GM23338 (cell line): ENCODE measurements around the gene DENND2A. TPM values are rescaled to one million over a fixed set of nuclear protein-coding genes. Genes with fewer than 3 reads are reported as not detected.

ENCODE experiments used
- ATAC-seq: fragments of 200-7000 bp; cut with Tn5 transposase; 3 replicates; pipeline ENCODE4 v1.9.1; 2020
- DNase-seq: peaks from one replicate; pipeline ENCODE4 v3.0.0-alpha.2; 2015; ENCODE audit warnings: low spot score
- H2AFZ ChIP-seq: fragments of 200-600 bp; sonication (generic); 2 replicates; pipeline ENCODE4 v1.8.0; 2016; ENCODE audit warnings: antibody characterized with exemption, mild to moderate bottlenecking, moderate library complexity
- H3F3A ChIP-seq: fragments of 200-600 bp; sonication (generic); replicated peaks from 2 replicates; pipeline ENCODE4 v1.8.0; 2017; ENCODE audit warnings: antibody characterized with exemption, mixed run types, low read depth
- H3K27ac ChIP-seq: fragments of 200-600 bp; sonication (generic); 2 replicates; pipeline ENCODE4 v1.6.1; 2016; ENCODE audit warnings: low read depth
- H3K27me3 ChIP-seq: fragments of 200-600 bp; sonication (generic); 2 replicates; pipeline ENCODE4 v1.8.0; 2016; ENCODE audit warnings: mild to moderate bottlenecking, mixed run types, moderate library complexity; ENCODE audit not compliant: insufficient read depth
- H3K36me3 ChIP-seq: fragments of 200-600 bp; sonication (generic); 2 replicates; pipeline ENCODE4 v1.8.0; 2016; ENCODE audit warnings: mild to moderate bottlenecking; ENCODE audit not compliant: insufficient read depth
- H3K4me1 ChIP-seq: fragments of 200-600 bp; sonication (generic); 2 replicates; pipeline ENCODE4 v1.8.0; 2016; ENCODE audit warnings: mild to moderate bottlenecking, moderate library complexity; ENCODE audit not compliant: insufficient read depth
- H3K4me2 ChIP-seq: fragments of 200-600 bp; sonication (generic); 2 replicates; pipeline ENCODE4 v1.7.1; 2017; ENCODE audit warnings: mixed run types
- H3K4me3 ChIP-seq: fragments of 200-600 bp; sonication (generic); 2 replicates; pipeline ENCODE4 v1.6.1; 2016; ENCODE audit warnings: mixed run types
- H3K79me2 ChIP-seq: fragments of 200-600 bp; sonication (generic); replicated peaks from 2 replicates; pipeline ENCODE4 v1.8.0; 2017; ENCODE audit warnings: mild to moderate bottlenecking; ENCODE audit not compliant: insufficient read depth
- H3K9me2 ChIP-seq: fragments of 200-600 bp; sonication (generic); 2 replicates; pipeline ENCODE4 v1.8.0; 2017; ENCODE audit not compliant: insufficient read depth
- H4K20me1 ChIP-seq: fragments of 200-600 bp; sonication (generic); replicated peaks from 2 replicates; pipeline ENCODE4 v1.8.0; 2017; ENCODE audit warnings: mild to moderate bottlenecking; ENCODE audit not compliant: insufficient read depth
- H3K27ac Mint-ChIP-seq: 2 replicates; pipeline ENCODE4 v1.8.0; 2020; ENCODE audit warnings: inconsistent platforms, mild to moderate bottlenecking, moderate library complexity, mixed read lengths
- H3K27me3 Mint-ChIP-seq: 3 replicates; pipeline ENCODE4 v1.8.0; 2022; ENCODE audit warnings: low read depth, mild to moderate bottlenecking, moderate library complexity, mixed read lengths, inconsistent platforms; ENCODE audit not compliant: insufficient read depth, poor library complexity
- H3K36me3 Mint-ChIP-seq: 3 replicates; pipeline ENCODE4 v1.8.0; 2021; ENCODE audit warnings: low read depth, mild to moderate bottlenecking, inconsistent platforms, moderate library complexity, mixed read lengths
- H3K4me1 Mint-ChIP-seq: 3 replicates; pipeline ENCODE4 v1.8.0; 2020; ENCODE audit warnings: mild to moderate bottlenecking, inconsistent platforms, mixed read lengths
- H3K4me3 Mint-ChIP-seq: 3 replicates; pipeline ENCODE4 v1.8.0; 2021; ENCODE audit warnings: moderate library complexity, mild to moderate bottlenecking, inconsistent platforms, mixed read lengths
- H3K9me3 Mint-ChIP-seq: 3 replicates; pipeline ENCODE4 v1.8.0; 2020; ENCODE audit warnings: moderate library complexity, mild to moderate bottlenecking, inconsistent platforms, mixed read lengths
- CREB1 ChIP-seq: fragments of 250-450 bp; sonication (Bioruptor Pico); IDR thresholded peaks from 2 replicates; pipeline ENCODE4 v1.5.0; 2020; ENCODE audit warnings: low read depth, mild to moderate bottlenecking, moderate library complexity
- EZH2 ChIP-seq: fragments of 200-600 bp; sonication (generic); IDR thresholded peaks from one replicate; pipeline ENCODE4 v1.8.0; 2017; ENCODE audit warnings: antibody characterized with exemption, mild to moderate bottlenecking, low read depth; ENCODE audit not compliant: unreplicated experiment
- EZH2phosphoT487 ChIP-seq: fragments of 200-600 bp; sonication (generic); IDR thresholded peaks from one replicate; pipeline ENCODE4 v1.8.1; 2018; ENCODE audit warnings: antibody characterized with exemption; ENCODE audit not compliant: unreplicated experiment
- JUNB ChIP-seq: IDR thresholded peaks from one replicate; pipeline ENCODE4 v1.6.1; 2016; ENCODE audit warnings: antibody characterized with exemption; ENCODE audit not compliant: unreplicated experiment
- NANOG ChIP-seq: IDR thresholded peaks from 2 replicates; pipeline ENCODE4 v1.6.1; 2016; ENCODE audit warnings: antibody characterized with exemption, borderline replicate concordance
- POLR2AphosphoS5 ChIP-seq: IDR thresholded peaks from 2 replicates; pipeline ENCODE4 v1.6.1; 2016; ENCODE audit warnings: antibody characterized with exemption, low read depth
- REST ChIP-seq: IDR thresholded peaks from one replicate; pipeline ENCODE4 v1.6.1; 2018; ENCODE audit warnings: antibody characterized with exemption; ENCODE audit not compliant: unreplicated experiment
- STAT1 ChIP-seq: IDR thresholded peaks from one replicate; pipeline ENCODE4 v1.6.1; 2016; ENCODE audit warnings: antibody characterized with exemption; ENCODE audit not compliant: unreplicated experiment
- ZNF114 ChIP-seq: fragments of 250-450 bp; sonication (Bioruptor Pico); IDR thresholded peaks from 2 replicates; pipeline ENCODE4 v1.5.0; 2020; ENCODE audit warnings: mild to moderate bottlenecking, moderate library complexity
- ZNF331 ChIP-seq: fragments of 250-450 bp; sonication (Bioruptor Pico); IDR thresholded peaks from 2 replicates; pipeline ENCODE4 v1.5.0; 2020; ENCODE audit warnings: low read depth, mild to moderate bottlenecking, moderate library complexity
- polyA plus RNA-seq: library from polyadenylated mRNA; unstranded; fragments of >200 nt; fragmentation: Nextera tagmentation; extraction: Ambion mirVana; gene quantifications from 2 replicates; pipeline ENCODE4 v1.2.1, GENCODE V29; 2016
- total RNA-seq: library from RNA; depleted of rRNA; stranded (reverse); fragments of >200 nt; shearing (Covaris generic); gene quantifications from 2 replicates; pipeline ENCODE4 v1.2.3, GENCODE V29; 2014
- TF ChIP-seq, protein P1 (sequence below): IDR thresholded peaks from 2 replicates; pipeline ENCODE4 v1.6.1; 2016; ENCODE audit warnings: antibody characterized with exemption
- TF ChIP-seq, protein P2 (sequence below): fragments of 250-450 bp; sonication (Bioruptor Pico); IDR thresholded peaks from 2 replicates; pipeline ENCODE4 v1.5.0; 2020; ENCODE audit warnings: mild to moderate bottlenecking, moderate library complexity
- TF ChIP-seq, protein P3 (sequence below), 2 experiments: fragments of 200-600 bp in 1 of 2; sonication (generic) in 1 of 2; conservative IDR thresholded peaks; 2 replicates each; pipeline versions ENCODE4 v1.5.1 to v1.6.1; 2016 to 2017; ENCODE audit warnings: antibody characterized with exemption in 2 of 2, low read depth in 2 of 2, mild to moderate bottlenecking in 2 of 2, moderate library complexity in 1 of 2

The DENND2A gene
- total and polyA plus RNA-seq, 2 experiments from 2014 or later, result 1.7 to 5.6 TPM

- no peaks in the 10 kb centered on the region for H3K9me3 Mint-ChIP-seq
These were observed 38.6 kb upstream of the DENND2A start for GRCh38 chr7:140679186-140679585.

More at GRCh38 chr7:140679186-140679585, 38.6 kb upstream of the DENND2A start:
- H3K4me3 Mint-ChIP-seq, result no peak overlapping the region
- Histone ChIP-seq H3K27ac (no peak overlapping the region), H3K4me2 (no peak overlapping the region), H3K27me3 (0 out of 2 replicates have a peak, but pooled peaks cover under 1% of the 10 kb centered on the region), H2AFZ (no peak overlapping the region), H3K4me3 (no peak overlapping the region), H3K4me1 (0 out of 2 replicates have a peak, but pooled peaks cover 3% of the 10 kb centered on the region), H3K79me2 (no peaks in the 10 kb centered on the region), H3F3A (no peaks in the 10 kb centered on the region), H3K9me2 (no peaks in the 10 kb centered on the region), H4K20me1 (peaks cover 4% of the 10 kb centered on the region; the same call in 1 of the 2 replicates), H3K36me3 (no peaks in the 10 kb centered on the region; the same call in 1 of the 2 replicates)
- TF ChIP-seq EZH2phosphoT487, result no peak
- TF ChIP-seq NANOG, result no peak
- no peak for TF ChIP-seq CREB1 (CRISPR knock-in tag)
- no peak for TF ChIP-seq REST
- TF ChIP-seq ZNF114 (CRISPR knock-in tag), result no peak
- TF ChIP-seq, protein P1, sequence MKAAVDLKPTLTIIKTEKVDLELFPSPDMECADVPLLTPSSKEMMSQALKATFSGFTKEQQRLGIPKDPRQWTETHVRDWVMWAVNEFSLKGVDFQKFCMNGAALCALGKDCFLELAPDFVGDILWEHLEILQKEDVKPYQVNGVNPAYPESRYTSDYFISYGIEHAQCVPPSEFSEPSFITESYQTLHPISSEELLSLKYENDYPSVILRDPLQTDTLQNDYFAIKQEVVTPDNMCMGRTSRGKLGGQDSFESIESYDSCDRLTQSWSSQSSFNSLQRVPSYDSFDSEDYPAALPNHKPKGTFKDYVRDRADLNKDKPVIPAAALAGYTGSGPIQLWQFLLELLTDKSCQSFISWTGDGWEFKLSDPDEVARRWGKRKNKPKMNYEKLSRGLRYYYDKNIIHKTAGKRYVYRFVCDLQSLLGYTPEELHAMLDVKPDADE, result no peak
- no peak for TF ChIP-seq STAT1
- TF ChIP-seq, protein P2, sequence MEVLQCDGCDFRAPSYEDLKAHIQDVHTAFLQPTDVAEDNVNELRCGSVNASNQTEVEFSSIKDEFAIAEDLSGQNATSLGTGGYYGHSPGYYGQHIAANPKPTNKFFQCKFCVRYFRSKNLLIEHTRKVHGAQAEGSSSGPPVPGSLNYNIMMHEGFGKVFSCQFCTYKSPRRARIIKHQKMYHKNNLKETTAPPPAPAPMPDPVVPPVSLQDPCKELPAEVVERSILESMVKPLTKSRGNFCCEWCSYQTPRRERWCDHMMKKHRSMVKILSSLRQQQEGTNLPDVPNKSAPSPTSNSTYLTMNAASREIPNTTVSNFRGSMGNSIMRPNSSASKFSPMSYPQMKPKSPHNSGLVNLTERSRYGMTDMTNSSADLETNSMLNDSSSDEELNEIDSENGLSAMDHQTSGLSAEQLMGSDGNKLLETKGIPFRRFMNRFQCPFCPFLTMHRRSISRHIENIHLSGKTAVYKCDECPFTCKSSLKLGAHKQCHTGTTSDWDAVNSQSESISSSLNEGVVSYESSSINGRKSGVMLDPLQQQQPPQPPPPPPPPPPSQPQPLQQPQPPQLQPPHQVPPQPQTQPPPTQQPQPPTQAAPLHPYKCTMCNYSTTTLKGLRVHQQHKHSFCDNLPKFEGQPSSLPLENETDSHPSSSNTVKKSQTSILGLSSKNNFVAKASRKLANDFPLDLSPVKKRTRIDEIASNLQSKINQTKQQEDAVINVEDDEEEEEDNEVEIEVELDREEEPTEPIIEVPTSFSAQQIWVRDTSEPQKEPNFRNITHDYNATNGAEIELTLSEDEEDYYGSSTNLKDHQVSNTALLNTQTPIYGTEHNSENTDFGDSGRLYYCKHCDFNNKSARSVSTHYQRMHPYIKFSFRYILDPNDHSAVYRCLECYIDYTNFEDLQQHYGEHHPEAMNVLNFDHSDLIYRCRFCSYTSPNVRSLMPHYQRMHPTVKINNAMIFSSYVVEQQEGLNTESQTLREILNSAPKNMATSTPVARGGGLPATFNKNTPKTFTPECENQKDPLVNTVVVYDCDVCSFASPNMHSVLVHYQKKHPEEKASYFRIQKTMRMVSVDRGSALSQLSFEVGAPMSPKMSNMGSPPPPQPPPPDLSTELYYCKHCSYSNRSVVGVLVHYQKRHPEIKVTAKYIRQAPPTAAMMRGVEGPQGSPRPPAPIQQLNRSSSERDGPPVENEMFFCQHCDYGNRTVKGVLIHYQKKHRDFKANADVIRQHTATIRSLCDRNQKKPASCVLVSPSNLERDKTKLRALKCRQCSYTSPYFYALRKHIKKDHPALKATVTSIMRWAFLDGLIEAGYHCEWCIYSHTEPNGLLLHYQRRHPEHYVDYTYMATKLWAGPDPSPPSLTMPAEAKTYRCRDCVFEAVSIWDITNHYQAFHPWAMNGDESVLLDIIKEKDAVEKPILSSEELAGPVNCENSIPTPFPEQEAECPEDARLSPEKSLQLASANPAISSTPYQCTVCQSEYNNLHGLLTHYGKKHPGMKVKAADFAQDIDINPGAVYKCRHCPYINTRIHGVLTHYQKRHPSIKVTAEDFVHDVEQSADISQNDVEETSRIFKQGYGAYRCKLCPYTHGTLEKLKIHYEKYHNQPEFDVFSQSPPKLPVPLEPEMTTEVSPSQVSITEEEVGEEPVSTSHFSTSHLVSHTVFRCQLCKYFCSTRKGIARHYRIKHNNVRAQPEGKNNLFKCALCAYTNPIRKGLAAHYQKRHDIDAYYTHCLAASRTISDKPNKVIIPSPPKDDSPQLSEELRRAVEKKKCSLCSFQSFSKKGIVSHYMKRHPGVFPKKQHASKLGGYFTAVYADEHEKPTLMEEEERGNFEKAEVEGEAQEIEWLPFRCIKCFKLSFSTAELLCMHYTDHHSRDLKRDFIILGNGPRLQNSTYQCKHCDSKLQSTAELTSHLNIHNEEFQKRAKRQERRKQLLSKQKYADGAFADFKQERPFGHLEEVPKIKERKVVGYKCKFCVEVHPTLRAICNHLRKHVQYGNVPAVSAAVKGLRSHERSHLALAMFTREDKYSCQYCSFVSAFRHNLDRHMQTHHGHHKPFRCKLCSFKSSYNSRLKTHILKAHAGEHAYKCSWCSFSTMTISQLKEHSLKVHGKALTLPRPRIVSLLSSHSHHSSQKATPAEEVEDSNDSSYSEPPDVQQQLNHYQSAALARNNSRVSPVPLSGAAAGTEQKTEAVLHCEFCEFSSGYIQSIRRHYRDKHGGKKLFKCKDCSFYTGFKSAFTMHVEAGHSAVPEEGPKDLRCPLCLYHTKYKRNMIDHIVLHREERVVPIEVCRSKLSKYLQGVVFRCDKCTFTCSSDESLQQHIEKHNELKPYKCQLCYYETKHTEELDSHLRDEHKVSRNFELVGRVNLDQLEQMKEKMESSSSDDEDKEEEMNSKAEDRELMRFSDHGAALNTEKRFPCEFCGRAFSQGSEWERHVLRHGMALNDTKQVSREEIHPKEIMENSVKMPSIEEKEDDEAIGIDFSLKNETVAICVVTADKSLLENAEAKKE, result no peak
- TF ChIP-seq ZNF331, result no peak
- TF ChIP-seq EZH2, result no peak
- no peak for TF ChIP-seq POLR2AphosphoS5
- TF ChIP-seq JUNB, result no peak
- TF ChIP-seq, protein P3, sequence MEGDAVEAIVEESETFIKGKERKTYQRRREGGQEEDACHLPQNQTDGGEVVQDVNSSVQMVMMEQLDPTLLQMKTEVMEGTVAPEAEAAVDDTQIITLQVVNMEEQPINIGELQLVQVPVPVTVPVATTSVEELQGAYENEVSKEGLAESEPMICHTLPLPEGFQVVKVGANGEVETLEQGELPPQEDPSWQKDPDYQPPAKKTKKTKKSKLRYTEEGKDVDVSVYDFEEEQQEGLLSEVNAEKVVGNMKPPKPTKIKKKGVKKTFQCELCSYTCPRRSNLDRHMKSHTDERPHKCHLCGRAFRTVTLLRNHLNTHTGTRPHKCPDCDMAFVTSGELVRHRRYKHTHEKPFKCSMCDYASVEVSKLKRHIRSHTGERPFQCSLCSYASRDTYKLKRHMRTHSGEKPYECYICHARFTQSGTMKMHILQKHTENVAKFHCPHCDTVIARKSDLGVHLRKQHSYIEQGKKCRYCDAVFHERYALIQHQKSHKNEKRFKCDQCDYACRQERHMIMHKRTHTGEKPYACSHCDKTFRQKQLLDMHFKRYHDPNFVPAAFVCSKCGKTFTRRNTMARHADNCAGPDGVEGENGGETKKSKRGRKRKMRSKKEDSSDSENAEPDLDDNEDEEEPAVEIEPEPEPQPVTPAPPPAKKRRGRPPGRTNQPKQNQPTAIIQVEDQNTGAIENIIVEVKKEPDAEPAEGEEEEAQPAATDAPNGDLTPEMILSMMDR (conservative IDR thresholded peaks at IDR 0.05; ENCODE audit: low read depth in 2 of 2), result no peak
- peaks cover 8% of the 10 kb centered on the region for H3K27me3 Mint-ChIP-seq
- no peak overlapping the region for H3K27ac Mint-ChIP-seq
- ATAC-seq (no peak), DNase-seq (no peak)
- no peaks in the 10 kb centered on the region; the same call in 2 of the 3 replicates for H3K4me1 Mint-ChIP-seq
- H3K36me3 Mint-ChIP-seq, result peaks cover 5% of the 10 kb centered on the region; the same call in 1 of the 3 replicates
